Lower leg skin (tissue), 4 donors: ENCODE results near the gene IKBKG. TPM values are rescaled to one million over a fixed set of nuclear protein-coding genes. Genes with fewer than 3 reads are reported as not detected.

Source experiments
- total RNA-seq, 4 donors: library from RNA; depleted of rRNA; stranded (reverse); fragments of >200 nt; gene quantifications; one replicate each; pipeline ENCODE4 v1.1.0, GENCODE V29; 2016

IKBKG gene
- total RNA-seq, 4 donors from 2014 or later, result 14.1 to 62.5 (median 22.1) TPM

Other genes starting within 250 kb of the IKBKG start
- gene FLNA, start 173.0 kb upstream of the IKBKG start, total RNA-seq, result 100 to 1,000 TPM; 278 to 636 (median 365) TPM
- gene EMD, start 168.3 kb upstream of the IKBKG start, total RNA-seq, result 10 to 100 TPM; 43.4 to 67.0 (median 52.1) TPM
- gene RPL10, start 149.2 kb upstream of the IKBKG start, total RNA-seq, result 1,000 to 10,000 TPM; 3,266 to 8,500 (median 5,564) TPM
- 10 to 100 TPM; 10.5 to 28.5 (median 16.9) TPM for gene DNASE1L1, start 138.4 kb upstream of the IKBKG start, total RNA-seq
- 10 to 100 TPM; 34.1 to 89.6 (median 49.0) TPM for gene TAFAZZIN, start 136.1 kb upstream of the IKBKG start, total RNA-seq
- 10 to 100 TPM; 71.0 to 93.5 (median 78.4) TPM for gene ATP6AP1, start 118.9 kb upstream of the IKBKG start, total RNA-seq
- gene GDI1, start 110.5 kb upstream of the IKBKG start, total RNA-seq, result 10 to 100 TPM; 50.5 to 83.5 (median 61.5) TPM
- gene FAM50A, start 103.5 kb upstream of the IKBKG start, total RNA-seq, result 10 to 100 TPM; 18.9 to 37.0 (median 22.7) TPM
- gene PLXNA3, start 89.3 kb upstream of the IKBKG start, total RNA-seq, result 10 to 100 TPM; 10.2 to 30.2 (median 13.5) TPM
- 10 to 100 TPM; 22.9 to 50.0 (median 28.5) TPM for gene LAGE3, start 68.3 kb upstream of the IKBKG start, total RNA-seq
- 10 to 100 TPM; 33.7 to 57.0 (median 50.7) TPM for gene UBL4A, start 61.0 kb upstream of the IKBKG start, total RNA-seq
- 10 to 100 TPM; 53.4 to 67.3 (median 57.4) TPM for gene SLC10A3, start 57.0 kb upstream of the IKBKG start, total RNA-seq
- gene FAM3A, start 31.4 kb upstream of the IKBKG start, total RNA-seq, result 10 to 100 TPM; 42.5 to 61.7 (median 47.2) TPM
- gene G6PD, start 774 bp upstream of the IKBKG start, total RNA-seq, result 10 to 100 TPM; 31.1 to 49.6 (median 35.6) TPM
- gene CTAG1A, start 37.5 kb downstream of the IKBKG start, total RNA-seq, result not detected
- gene CTAG1B, start 71.7 kb downstream of the IKBKG start, total RNA-seq, result not detected
- not detected for gene CTAG2, start 106.0 kb downstream of the IKBKG start, total RNA-seq
- 1 to 10 TPM in 3 of 4 donors, under 1 TPM in 1; 0.30 to 1.8 (median 1.4) TPM for gene GAB3, start 203.5 kb downstream of the IKBKG start, total RNA-seq
- gene DKC1, start 215.2 kb downstream of the IKBKG start, total RNA-seq, result 10 to 100 TPM; 25.8 to 33.9 (median 29.3) TPM